Measurements from ENCODE around the gene KDM2A. TPM values are rescaled to one million over a fixed set of nuclear protein-coding genes. Genes with fewer than 3 reads are reported as not detected.

The KDM2A gene
- total and polyA plus RNA-seq, 2 donors (not counting 1 experiment from before 2014, with no cell fraction given): 132 to 229 TPM

DNA sequence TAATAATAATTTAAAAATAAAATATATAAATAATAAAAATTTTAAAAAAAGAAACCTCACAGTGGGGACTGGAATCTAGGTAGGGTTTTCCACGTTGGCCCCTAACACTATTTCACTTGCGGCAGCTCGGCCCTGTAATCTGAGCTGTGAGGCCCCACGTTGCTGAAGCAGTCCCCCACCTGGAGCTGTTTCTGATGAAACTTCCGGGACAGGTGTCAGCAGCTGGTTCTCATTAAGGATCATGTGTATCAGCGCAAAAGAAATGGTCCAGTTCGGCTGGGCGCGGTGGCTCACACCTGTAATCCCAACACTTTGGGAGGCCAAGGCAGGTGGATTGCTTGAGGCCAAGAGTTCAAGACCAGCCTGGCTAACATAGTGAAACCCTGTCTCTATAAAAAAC is 45.2 kb upstream of the KDM2A start:
- Mint-ChIP-seq H3K27ac (no peak overlapping the region), H3K27me3 (peaks cover 9% of the 10 kb centered on the region), H3K4me1 (peaks cover 4% of the 10 kb centered on the region), H3K9me3 (ENCODE audit: insufficient read depth) (no peaks in the 10 kb centered on the region), H3K4me3 (no peak overlapping the region)
- Histone ChIP-seq H3K4me3 (ENCODE audit: control extremely low read depth in 1 of 5, extremely low read depth in 1 of 5, insufficient read depth in 1 of 5, low read depth in 2 of 5, low read length in 4 of 5) (no peak overlapping the region), H3K9me3 (ENCODE audit: control extremely low read depth in 1 of 3, control insufficient read depth in 2 of 3, insufficient read depth in 1 of 3, low read length in 2 of 3) (no peaks in the 10 kb centered on the region), H4K20me1 (ENCODE audit: control insufficient read depth, insufficient read depth, low read length, poor library complexity, severe bottlenecking) (no peaks in the 10 kb centered on the region), H3K9ac (ENCODE audit: low read length) (no peak overlapping the region), H3K4me2 (replicated peaks; ENCODE audit: low read depth, low read length, poor library complexity, severe bottlenecking) (no peak overlapping the region), H3K27ac (ENCODE audit: low read length in 2 of 2) (no peak overlapping the region), H3K36me3 (replicated peaks in 1 of 2; ENCODE audit: control extremely low read depth in 1 of 2, control insufficient read depth in 1 of 2, extremely low read depth in 1 of 2, insufficient read depth in 2 of 2, low read length in 1 of 2) (no peaks in the 10 kb centered on the region), H2AFZ (ENCODE audit: insufficient read depth, low read depth, low read length, poor library complexity, severe bottlenecking) (no peak overlapping the region), H3K4me1 (ENCODE audit: control insufficient read depth in 2 of 2, insufficient read depth in 2 of 2, low read length in 2 of 2) (peaks cover 6 to 7% of the 10 kb centered on the region in 2 donors), H3K27me3 (replicated peaks in 1 of 4; ENCODE audit: control extremely low read depth in 1 of 4, control insufficient read depth in 3 of 4, insufficient read depth in 4 of 4, low read length in 3 of 4) (peaks cover 0 to 13% (median 6%) of the 10 kb centered on the region in 4 experiments), H3K79me2 (ENCODE audit: control insufficient read depth, insufficient read depth, low read length) (no peaks in the 10 kb centered on the region)
- 93% methylated on average over 9 of the region's 9 CpGs for WGBS (ENCODE audit: insufficient coverage)
- TF ChIP-seq CTCF (IDR thresholded peaks at IDR 0.05): no peak
- no peak for TF ChIP-seq EZH2 (IDR thresholded peaks at IDR 0.05; ENCODE audit: borderline replicate concordance, insufficient read depth, low read depth, low read length, poor library complexity, severe bottlenecking)
- DNase-seq (no peak), ATAC-seq (ENCODE audit: low read depth) (no peak)
- POLR2A ChIA-PET: no interaction called here
- intact Hi-C loops (cut with micrococcal nuclease): no loop called here
- CTCF ChIA-PET: interaction anchor here (0.6 to 2.0 kb wide), 6 partner anchors 9 to 903 kb away, joined by 3 to 5 read pairs (median 3); no protein-coding TSS in a partner anchor

DNA sequence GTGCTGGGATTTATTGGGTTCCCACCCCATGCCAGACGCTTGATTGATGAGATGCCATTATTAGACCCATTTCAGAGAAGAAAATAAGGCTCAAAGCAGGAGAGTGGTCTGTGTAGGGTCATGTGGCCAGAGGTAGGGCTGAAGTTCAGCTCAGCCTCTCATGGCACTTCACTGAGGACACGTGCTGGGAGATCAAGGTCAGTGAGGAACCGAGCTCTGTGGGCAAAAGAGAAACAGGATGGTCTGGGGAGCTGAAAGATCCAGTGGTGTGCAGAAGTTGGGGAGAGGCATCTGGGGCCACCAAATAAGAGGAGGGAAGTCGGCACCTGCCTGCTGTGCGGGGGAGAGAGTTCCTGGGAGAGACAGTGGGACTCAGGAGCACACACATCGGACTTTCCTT is 42.9 kb upstream of the KDM2A start:
- H3K4me1 Mint-ChIP-seq: peaks cover 4% of the 10 kb centered on the region
- no peak overlapping the region for H3K27ac Mint-ChIP-seq
- Histone ChIP-seq H3K4me2 (replicated peaks; ENCODE audit: low read depth, low read length, poor library complexity, severe bottlenecking) (no peak overlapping the region), H3K9me3 (ENCODE audit: control extremely low read depth in 1 of 3, control insufficient read depth in 2 of 3, insufficient read depth in 1 of 3, low read length in 2 of 3) (no peaks in the 10 kb centered on the region), H2AFZ (ENCODE audit: insufficient read depth, low read depth, low read length, poor library complexity, severe bottlenecking) (no peak overlapping the region), H3K36me3 (replicated peaks in 1 of 2; ENCODE audit: control extremely low read depth in 1 of 2, control insufficient read depth in 1 of 2, extremely low read depth in 1 of 2, insufficient read depth in 2 of 2, low read length in 1 of 2) (no peaks in the 10 kb centered on the region), H3K27ac (ENCODE audit: low read length in 2 of 2) (no peak overlapping the region), H3K4me3 (ENCODE audit: control extremely low read depth in 1 of 5, extremely low read depth in 1 of 5, insufficient read depth in 1 of 5, low read depth in 2 of 5, low read length in 4 of 5) (no peak overlapping the region), H4K20me1 (ENCODE audit: control insufficient read depth, insufficient read depth, low read length, poor library complexity, severe bottlenecking) (no peaks in the 10 kb centered on the region), H3K79me2 (ENCODE audit: control insufficient read depth, insufficient read depth, low read length) (no peaks in the 10 kb centered on the region), H3K27me3 (replicated peaks in 1 of 4; ENCODE audit: control extremely low read depth in 1 of 4, control insufficient read depth in 3 of 4, insufficient read depth in 4 of 4, low read length in 3 of 4) (peaks cover 0 to 13% (median 6%) of the 10 kb centered on the region in 4 experiments), H3K9ac (ENCODE audit: low read length) (no peak overlapping the region), H3K4me1 (ENCODE audit: control insufficient read depth in 2 of 2, insufficient read depth in 2 of 2, low read length in 2 of 2) (peaks cover 6 to 7% of the 10 kb centered on the region in 2 donors)
- no peak overlapping the region for H3K4me3 Mint-ChIP-seq
- no peak for TF ChIP-seq CTCF (IDR thresholded peaks at IDR 0.05)
- TF ChIP-seq EZH2 (IDR thresholded peaks at IDR 0.05; ENCODE audit: borderline replicate concordance, insufficient read depth, low read depth, low read length, poor library complexity, severe bottlenecking): no peak
- CTCF ChIA-PET: no interaction called here
- ATAC-seq (ENCODE audit: low read depth) (no peak), DNase-seq (no peak)
- peaks cover 11% of the 10 kb centered on the region for H3K27me3 Mint-ChIP-seq
- intact Hi-C loops (cut with micrococcal nuclease): no loop called here
- POLR2A ChIA-PET: no interaction called here
- 79% methylated on average over 5 of the region's 6 CpGs for WGBS (ENCODE audit: insufficient coverage)
- no peaks in the 10 kb centered on the region for H3K9me3 Mint-ChIP-seq (ENCODE audit: insufficient read depth)

Data from B cell (primary cell).